ENCODE results near the gene CHCHD3. TPM values are rescaled to one million over a fixed set of nuclear protein-coding genes. Genes with fewer than 3 reads are reported as not detected.

Gene CHCHD3
- total RNA-seq, 1 donor from 2014 or later: 61.5 TPM

DNA sequence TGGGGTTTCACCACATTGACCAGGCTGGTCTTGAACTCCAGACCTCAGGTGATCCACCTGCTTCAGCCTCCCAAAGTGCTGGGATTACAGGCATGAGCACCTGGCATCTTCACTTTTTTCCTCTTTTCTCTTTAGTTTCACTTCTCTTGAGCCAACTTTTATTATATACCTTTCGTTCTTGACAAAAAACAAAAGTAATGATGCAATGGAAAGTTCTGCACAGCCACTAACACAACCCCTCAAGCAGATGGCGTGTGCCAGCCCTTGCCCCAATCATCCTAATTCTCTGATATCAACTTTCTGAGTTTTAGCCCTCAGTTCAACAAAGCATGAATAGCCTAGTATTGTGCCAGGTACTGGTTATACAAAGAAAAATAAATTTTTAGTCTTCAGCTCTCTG is 223.6 kb downstream of the CHCHD3 start:
- H3K27me3 Mint-ChIP-seq (ENCODE audit: unreplicated experiment): no peaks in the 10 kb centered on the region
- DNase-seq: no peak
- TF ChIP-seq, protein P1, sequence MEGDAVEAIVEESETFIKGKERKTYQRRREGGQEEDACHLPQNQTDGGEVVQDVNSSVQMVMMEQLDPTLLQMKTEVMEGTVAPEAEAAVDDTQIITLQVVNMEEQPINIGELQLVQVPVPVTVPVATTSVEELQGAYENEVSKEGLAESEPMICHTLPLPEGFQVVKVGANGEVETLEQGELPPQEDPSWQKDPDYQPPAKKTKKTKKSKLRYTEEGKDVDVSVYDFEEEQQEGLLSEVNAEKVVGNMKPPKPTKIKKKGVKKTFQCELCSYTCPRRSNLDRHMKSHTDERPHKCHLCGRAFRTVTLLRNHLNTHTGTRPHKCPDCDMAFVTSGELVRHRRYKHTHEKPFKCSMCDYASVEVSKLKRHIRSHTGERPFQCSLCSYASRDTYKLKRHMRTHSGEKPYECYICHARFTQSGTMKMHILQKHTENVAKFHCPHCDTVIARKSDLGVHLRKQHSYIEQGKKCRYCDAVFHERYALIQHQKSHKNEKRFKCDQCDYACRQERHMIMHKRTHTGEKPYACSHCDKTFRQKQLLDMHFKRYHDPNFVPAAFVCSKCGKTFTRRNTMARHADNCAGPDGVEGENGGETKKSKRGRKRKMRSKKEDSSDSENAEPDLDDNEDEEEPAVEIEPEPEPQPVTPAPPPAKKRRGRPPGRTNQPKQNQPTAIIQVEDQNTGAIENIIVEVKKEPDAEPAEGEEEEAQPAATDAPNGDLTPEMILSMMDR (IDR thresholded peaks at IDR 0.05; ENCODE audit: partially characterized antibody, unreplicated experiment): no peak
- H3K4me3 Mint-ChIP-seq (ENCODE audit: unreplicated experiment): no peak overlapping the region
- H3K36me3 Mint-ChIP-seq (ENCODE audit: unreplicated experiment): peaks cover 6% of the 10 kb centered on the region
- H3K4me1 Mint-ChIP-seq (ENCODE audit: low read depth, unreplicated experiment): peaks cover 3% of the 10 kb centered on the region
- no peaks in the 10 kb centered on the region for H3K9me3 Mint-ChIP-seq (ENCODE audit: unreplicated experiment)
- H3K27ac Mint-ChIP-seq (ENCODE audit: unreplicated experiment): no peak overlapping the region

DNA sequence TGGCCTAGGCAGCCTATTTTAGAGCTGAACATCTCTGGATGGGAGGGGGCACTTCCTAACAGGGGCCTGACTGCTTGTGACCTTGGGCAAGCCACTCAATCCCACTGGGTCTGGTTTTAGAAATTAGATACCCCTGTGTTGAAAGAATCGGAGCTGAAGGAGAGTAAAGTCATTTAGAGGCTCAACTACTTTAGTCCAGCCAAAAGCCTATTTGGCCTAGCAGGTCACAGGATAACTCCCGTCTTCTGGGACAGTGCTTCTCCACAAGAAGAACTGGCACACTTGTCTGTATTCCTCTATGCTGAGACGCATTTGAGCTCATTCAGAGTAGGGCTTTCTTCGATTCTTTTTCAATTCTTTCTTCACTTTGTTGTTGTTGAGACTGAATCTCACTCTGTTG is 224.2 kb downstream of the CHCHD3 start:
- Mint-ChIP-seq H3K4me3 (ENCODE audit: unreplicated experiment) (no peak overlapping the region), H3K4me1 (ENCODE audit: low read depth, unreplicated experiment) (peaks cover 3% of the 10 kb centered on the region), H3K27me3 (ENCODE audit: unreplicated experiment) (no peaks in the 10 kb centered on the region), H3K27ac (ENCODE audit: unreplicated experiment) (no peak overlapping the region), H3K9me3 (ENCODE audit: unreplicated experiment) (no peaks in the 10 kb centered on the region), H3K36me3 (ENCODE audit: unreplicated experiment) (peaks cover 1% of the 10 kb centered on the region)
- TF ChIP-seq, protein P1 (IDR thresholded peaks at IDR 0.05; ENCODE audit: partially characterized antibody, unreplicated experiment): no peak
- no peak for DNase-seq

DNA sequence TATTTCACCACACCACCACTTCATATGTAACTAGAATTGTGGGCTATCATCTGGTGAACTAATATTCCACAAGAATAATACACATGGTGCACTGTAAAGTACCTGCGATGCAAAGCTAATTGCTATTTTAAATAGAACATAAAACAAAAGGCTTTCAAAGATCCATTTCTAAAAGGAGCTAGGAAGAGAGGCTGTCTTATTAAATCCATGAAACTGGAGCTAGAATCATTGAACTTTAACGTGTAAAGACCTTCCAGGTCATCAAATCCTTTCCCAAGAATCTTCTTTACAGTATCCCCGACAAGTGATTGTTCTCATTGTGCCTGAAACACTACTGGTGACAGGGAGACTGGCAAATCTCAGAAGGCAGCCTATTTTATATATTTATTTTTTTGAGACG is 224.9 kb downstream of the CHCHD3 start:
- H3K4me1 Mint-ChIP-seq (ENCODE audit: low read depth, unreplicated experiment): peaks cover 3% of the 10 kb centered on the region
- no peak for DNase-seq
- TF ChIP-seq, protein P1 (IDR thresholded peaks at IDR 0.05; ENCODE audit: partially characterized antibody, unreplicated experiment): no peak
- no peak overlapping the region for H3K4me3 Mint-ChIP-seq (ENCODE audit: unreplicated experiment)
- H3K27ac Mint-ChIP-seq (ENCODE audit: unreplicated experiment): no peak overlapping the region
- no peaks in the 10 kb centered on the region for H3K36me3 Mint-ChIP-seq (ENCODE audit: unreplicated experiment)
- no peaks in the 10 kb centered on the region for H3K27me3 Mint-ChIP-seq (ENCODE audit: unreplicated experiment)
- H3K9me3 Mint-ChIP-seq (ENCODE audit: unreplicated experiment): no peaks in the 10 kb centered on the region

DNA sequence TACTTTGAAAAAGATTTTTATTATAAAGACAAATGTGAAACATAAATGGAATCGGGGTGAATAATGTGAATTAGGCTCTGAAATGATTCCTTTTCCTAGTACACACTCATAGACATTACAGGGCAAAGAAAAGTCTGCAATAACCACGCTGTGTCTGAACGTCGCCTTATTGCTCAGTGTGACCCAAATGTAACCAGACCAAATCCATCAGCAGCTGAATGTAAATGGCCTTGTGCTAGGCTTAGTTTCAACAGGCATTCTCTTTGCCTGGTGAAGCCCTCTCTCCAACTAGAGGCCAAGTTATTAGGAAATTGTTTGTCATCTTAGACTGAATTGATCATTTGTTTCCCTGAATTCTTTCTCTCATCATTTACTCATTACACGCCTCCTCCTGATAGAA is 225.5 kb downstream of the CHCHD3 start:
- H3K4me1 Mint-ChIP-seq (ENCODE audit: low read depth, unreplicated experiment): peaks cover 3% of the 10 kb centered on the region

DNA sequence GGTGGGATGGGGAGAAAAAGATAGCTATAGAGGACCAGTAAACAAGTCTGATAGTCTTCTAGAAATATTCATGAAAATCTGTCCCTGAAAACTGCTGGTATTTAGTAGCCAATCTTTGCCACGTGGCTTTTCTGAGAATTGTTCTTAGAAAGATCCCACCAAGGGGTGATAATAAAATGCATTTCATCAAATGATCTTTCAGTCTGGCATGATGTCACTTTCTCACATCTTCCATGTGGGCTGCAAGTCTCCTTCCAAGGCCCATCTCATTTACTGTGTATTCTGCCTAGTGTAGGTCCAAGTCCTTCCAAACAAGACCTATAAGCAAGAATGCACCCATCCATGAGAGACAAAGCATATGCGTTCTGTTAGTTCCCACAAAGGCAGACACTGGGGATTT is 226.0 kb downstream of the CHCHD3 start:
- TF ChIP-seq, protein P1 (IDR thresholded peaks at IDR 0.05; ENCODE audit: partially characterized antibody, unreplicated experiment): no peak
- Mint-ChIP-seq H3K36me3 (ENCODE audit: unreplicated experiment) (no peaks in the 10 kb centered on the region), H3K27me3 (ENCODE audit: unreplicated experiment) (no peaks in the 10 kb centered on the region), H3K4me3 (ENCODE audit: unreplicated experiment) (no peak overlapping the region), H3K4me1 (ENCODE audit: low read depth, unreplicated experiment) (peaks cover 3% of the 10 kb centered on the region), H3K9me3 (ENCODE audit: unreplicated experiment) (no peaks in the 10 kb centered on the region), H3K27ac (ENCODE audit: unreplicated experiment) (no peak overlapping the region)
- no peak for DNase-seq

More for the DNA sequence above, 225.5 kb downstream of the CHCHD3 start:
- DNase-seq: no peak
- H3K27me3 Mint-ChIP-seq (ENCODE audit: unreplicated experiment): no peaks in the 10 kb centered on the region
- H3K27ac Mint-ChIP-seq (ENCODE audit: unreplicated experiment): no peak overlapping the region
- no peaks in the 10 kb centered on the region for H3K9me3 Mint-ChIP-seq (ENCODE audit: unreplicated experiment)
- no peaks in the 10 kb centered on the region for H3K36me3 Mint-ChIP-seq (ENCODE audit: unreplicated experiment)
- TF ChIP-seq, protein P1 (IDR thresholded peaks at IDR 0.05; ENCODE audit: partially characterized antibody, unreplicated experiment): no peak
- H3K4me3 Mint-ChIP-seq (ENCODE audit: unreplicated experiment): no peak overlapping the region
